Naive B cell (primary cell): ENCODE data around the gene UBE4A. TPM values are rescaled to one million over a fixed set of nuclear protein-coding genes. Genes with fewer than 3 reads are reported as not detected.

ENCODE experiments used
- ATAC-seq, 2 donors: fragments of 150-1000 bp; cut with Tn5 transposase; 2 replicates each; pipeline ENCODE4 v1.10.0; 2021; ENCODE audit warnings: low read depth in 2 of 2, mild to moderate bottlenecking in 2 of 2, moderate library complexity in 2 of 2
- DNase-seq: peaks from one replicate; pipeline ENCODE4 v3.0.0; 2022
- H3K27ac Mint-ChIP-seq, 6 donors: one replicate each; pipeline ENCODE4 v1.8.0; 2020 to 2022; ENCODE audit warnings: mild to moderate bottlenecking in 6 of 6, mixed read lengths in 6 of 6, moderate library complexity in 5 of 6, inconsistent platforms in 2 of 6
- H3K27me3 Mint-ChIP-seq, 3 donors: one replicate each; pipeline ENCODE4 v1.8.0; 2021 to 2022; ENCODE audit warnings: mixed read lengths in 3 of 3, mild to moderate bottlenecking in 1 of 3
- H3K36me3 Mint-ChIP-seq, 2 donors: one replicate each; pipeline ENCODE4 v1.8.0; 2020 to 2022; ENCODE audit warnings: mixed read lengths in 2 of 2, inconsistent platforms in 1 of 2, mild to moderate bottlenecking in 1 of 2
- H3K4me1 Mint-ChIP-seq, 3 donors: one replicate each; pipeline ENCODE4 v1.8.0; 2020 to 2022; ENCODE audit warnings: mixed read lengths in 3 of 3, inconsistent platforms in 1 of 3, mild to moderate bottlenecking in 1 of 3, moderate library complexity in 1 of 3
- H3K4me3 Mint-ChIP-seq, 8 donors: one replicate each; pipeline ENCODE4 v1.8.0; 2020 to 2022; ENCODE audit warnings: mild to moderate bottlenecking in 8 of 8, mixed read lengths in 8 of 8, moderate library complexity in 8 of 8, inconsistent platforms in 2 of 8
- H3K9me3 Mint-ChIP-seq, 7 donors: one replicate each; pipeline ENCODE4 v1.8.0; 2020 to 2022; ENCODE audit warnings: mixed read lengths in 7 of 7, mild to moderate bottlenecking in 5 of 7, inconsistent platforms in 2 of 7, moderate library complexity in 1 of 7
- polyA plus RNA-seq, 6 donors: library from polyadenylated mRNA; unstranded; fragments of 300-500 nt; fragmentation: Illumina TruSeq; gene quantifications; one replicate each; pipeline ENCODE4 v1.2.3, GENCODE V29; 2021; ENCODE audit warnings: low read depth in 6 of 6

The UBE4A gene
- polyA plus RNA-seq, 6 donors from 2014 or later: 19.2 to 28.3 (median 23.5) TPM

GRCh38 chr11:118437208-118438125, 78.1 kb downstream of the UBE4A start:
- no peak for ATAC-seq
- H3K4me3 Mint-ChIP-seq: peak overlapping the region; percentile 94 to 99 (median 96)
- H3K4me1 Mint-ChIP-seq: peaks cover 55 to 63% (median 62%) of the 10 kb centered on the region in 3 donors
- H3K9me3 Mint-ChIP-seq: no peaks in the 10 kb centered on the region
- DNase-seq: peak; percentile 17
- H3K36me3 Mint-ChIP-seq: peaks cover 0 to 6% of the 10 kb centered on the region in 2 donors
- peak overlapping the region; percentile 90 to 99 (median 98) for H3K27ac Mint-ChIP-seq
- H3K27me3 Mint-ChIP-seq: no peaks in the 10 kb centered on the region

GRCh38 chr11:118438314-118438931, 79.0 kb downstream of the UBE4A start:
- peak overlapping the region; percentile 94 to 99 (median 96) for H3K4me3 Mint-ChIP-seq
- H3K36me3 Mint-ChIP-seq: peaks cover 0 to 6% of the 10 kb centered on the region in 2 donors
- peak overlapping the region; percentile 90 to 99 (median 98) for H3K27ac Mint-ChIP-seq
- peak; percentile 48 to 50 for ATAC-seq
- H3K4me1 Mint-ChIP-seq: peaks cover 64 to 72% (median 72%) of the 10 kb centered on the region in 3 donors
- no peaks in the 10 kb centered on the region for H3K27me3 Mint-ChIP-seq
- no peaks in the 10 kb centered on the region for H3K9me3 Mint-ChIP-seq
- peak; percentile 69 for DNase-seq

- ATAC-seq: no peak
- H3K27ac Mint-ChIP-seq: peak overlapping the region in 4 of 6 donors; percentile 65 to 92 (median 80)
- DNase-seq: no peak
- H3K36me3 Mint-ChIP-seq: peaks cover 0 to 6% of the 10 kb centered on the region in 2 donors
- peak overlapping the region in 7 of 8 donors; percentile 12 to 95 (median 48) for H3K4me3 Mint-ChIP-seq
- H3K9me3 Mint-ChIP-seq: no peaks in the 10 kb centered on the region
- H3K27me3 Mint-ChIP-seq: no peaks in the 10 kb centered on the region
- peaks cover 67 to 77% (median 77%) of the 10 kb centered on the region in 3 donors for H3K4me1 Mint-ChIP-seq
Measured at GRCh38 chr11:118439646-118440045, 80.2 kb downstream of the UBE4A start.

- no peaks in the 10 kb centered on the region for H3K9me3 Mint-ChIP-seq
- peaks cover 76 to 88% (median 87%) of the 10 kb centered on the region in 3 donors for H3K4me1 Mint-ChIP-seq
- H3K36me3 Mint-ChIP-seq: peaks cover 0 to 6% of the 10 kb centered on the region in 2 donors
- no peaks in the 10 kb centered on the region for H3K27me3 Mint-ChIP-seq
- peak overlapping the region in 3 of 8 donors; percentile 12 to 63 (median 53) for H3K4me3 Mint-ChIP-seq
- ATAC-seq (no peak), DNase-seq (no peak)
- peak overlapping the region; percentile 3 to 92 (median 67) for H3K27ac Mint-ChIP-seq
Measured at GRCh38 chr11:118441770-118442275, 82.4 kb downstream of the UBE4A start.

- peaks cover 76 to 92% (median 88%) of the 10 kb centered on the region in 3 donors for H3K4me1 Mint-ChIP-seq
- no peaks in the 10 kb centered on the region for H3K9me3 Mint-ChIP-seq
- no peak for ATAC-seq
- H3K27me3 Mint-ChIP-seq: no peaks in the 10 kb centered on the region
- peak overlapping the region in 4 of 6 donors; percentile 44 to 92 (median 72) for H3K27ac Mint-ChIP-seq
- DNase-seq: no peak
- H3K36me3 Mint-ChIP-seq: peaks cover 0 to 6% of the 10 kb centered on the region in 2 donors
- peak overlapping the region in 2 of 8 donors; percentile 12 to 63 for H3K4me3 Mint-ChIP-seq
Measured at GRCh38 chr11:118442301-118442700, 82.9 kb downstream of the UBE4A start.

- peak overlapping the region in 5 of 6 donors; percentile 45 to 92 (median 69) for H3K27ac Mint-ChIP-seq
- H3K9me3 Mint-ChIP-seq: no peaks in the 10 kb centered on the region
- peak overlapping the region in 4 of 8 donors; percentile 3 to 16 (median 8) for H3K4me3 Mint-ChIP-seq
- ATAC-seq (no peak), DNase-seq (no peak)
- no peaks in the 10 kb centered on the region for H3K27me3 Mint-ChIP-seq
- peaks cover 0 to 6% of the 10 kb centered on the region in 2 donors for H3K36me3 Mint-ChIP-seq
- H3K4me1 Mint-ChIP-seq: peaks cover 74 to 90% (median 86%) of the 10 kb centered on the region in 3 donors
Measured at GRCh38 chr11:118442908-118443589, 83.6 kb downstream of the UBE4A start.

GRCh38 chr11:118443590-118444218, 84.3 kb downstream of the UBE4A start:
- H3K36me3 Mint-ChIP-seq: peaks cover 0 to 6% of the 10 kb centered on the region in 2 donors

GRCh38 chr11:118447423-118447822, 88.0 kb downstream of the UBE4A start:
- ATAC-seq (no peak), DNase-seq (no peak)
- H3K27ac Mint-ChIP-seq: peak overlapping the region in 1 of 6 donors; percentile 24
- no peaks in the 10 kb centered on the region for H3K36me3 Mint-ChIP-seq
- H3K27me3 Mint-ChIP-seq: no peaks in the 10 kb centered on the region
- peak overlapping the region in 1 of 8 donors; percentile 2 for H3K4me3 Mint-ChIP-seq
- H3K9me3 Mint-ChIP-seq: no peaks in the 10 kb centered on the region
- H3K4me1 Mint-ChIP-seq: peaks cover 52 to 65% (median 61%) of the 10 kb centered on the region in 3 donors

More at GRCh38 chr11:118443590-118444218, 84.3 kb downstream of the UBE4A start:
- peaks cover 69 to 83% (median 80%) of the 10 kb centered on the region in 3 donors for H3K4me1 Mint-ChIP-seq
- H3K27ac Mint-ChIP-seq: peak overlapping the region in 5 of 6 donors; percentile 13 to 92 (median 45)
- no peaks in the 10 kb centered on the region for H3K9me3 Mint-ChIP-seq
- peak overlapping the region in 2 of 8 donors; percentile 3 to 16 for H3K4me3 Mint-ChIP-seq
- ATAC-seq (peak; percentile 32 to 56), DNase-seq (no peak)
- H3K27me3 Mint-ChIP-seq: no peaks in the 10 kb centered on the region

GRCh38 chr11:118448294-118448693, 88.9 kb downstream of the UBE4A start:
- ATAC-seq (no peak), DNase-seq (no peak)
- peaks cover 51 to 63% (median 57%) of the 10 kb centered on the region in 3 donors for H3K4me1 Mint-ChIP-seq
- H3K9me3 Mint-ChIP-seq: no peaks in the 10 kb centered on the region
- H3K27me3 Mint-ChIP-seq: no peaks in the 10 kb centered on the region
- H3K36me3 Mint-ChIP-seq: peaks cover 6 to 7% of the 10 kb centered on the region in 2 donors
- no peak overlapping the region for H3K4me3 Mint-ChIP-seq
- H3K27ac Mint-ChIP-seq: no peak overlapping the region

Other genes with a start within 250 kb of the UBE4A start
- gene SCN4B, start 206.8 kb upstream of the UBE4A start, polyA plus RNA-seq: not detected
- not detected for gene SCN2B, start 183.0 kb upstream of the UBE4A start, polyA plus RNA-seq
- 1 to 10 TPM in 5 of 6 donors, under 1 TPM in 1; 0.64 to 8.1 (median 3.3) TPM for gene JAML, start 134.6 kb upstream of the UBE4A start, polyA plus RNA-seq
- gene MPZL3, start 107.2 kb upstream of the UBE4A start, polyA plus RNA-seq: 1 to 10 TPM in 5 of 6 donors, under 1 TPM in 1; 0.89 to 3.2 (median 1.5) TPM
- gene MPZL2, start 95.3 kb upstream of the UBE4A start, polyA plus RNA-seq: not detected
- gene CD3E, start 54.9 kb upstream of the UBE4A start, polyA plus RNA-seq: 1 to 10 TPM in 4 of 6 donors, under 1 TPM in 2; 0.73 to 2.9 (median 1.7) TPM
- gene CD3D, start 16.9 kb upstream of the UBE4A start, polyA plus RNA-seq: 1 to 10 TPM in 5 of 6 donors, under 1 TPM in 1; 0.39 to 3.9 (median 3.0) TPM
- gene CD3G, start 15.3 kb upstream of the UBE4A start, polyA plus RNA-seq: 1 to 10 TPM in 2 of 6 donors, under 1 TPM in 4; 0.09 to 2.3 (median 0.72) TPM
- 100 to 1,000 TPM; 418 to 680 (median 501) TPM for gene ATP5MG, start 42.0 kb downstream of the UBE4A start, polyA plus RNA-seq
- 10 to 100 TPM in 5 of 6 donors, 1 to 10 TPM in 1; 5.2 to 42.2 (median 17.1) TPM for gene KMT2A, start 76.9 kb downstream of the UBE4A start, polyA plus RNA-seq
- not detected for gene TTC36, start 167.9 kb downstream of the UBE4A start, polyA plus RNA-seq
- gene TMEM25, start 171.6 kb downstream of the UBE4A start, polyA plus RNA-seq: 10 to 100 TPM in 1 of 6 donors, 1 to 10 TPM in 5; 5.1 to 10.1 (median 7.7) TPM
- 1 to 10 TPM; 3.5 to 9.6 (median 6.3) TPM for gene IFT46, start 206.3 kb downstream of the UBE4A start, polyA plus RNA-seq
- 100 to 1,000 TPM in 5 of 6 donors, 10 to 100 TPM in 1; 97.1 to 135 (median 122) TPM for gene ARCN1, start 212.8 kb downstream of the UBE4A start, polyA plus RNA-seq
- under 1 TPM in 1 of 6 donors, not detected in 5; 0.54 TPM for gene PHLDB1, start 248.0 kb downstream of the UBE4A start, polyA plus RNA-seq